Kidney tubule cell (primary cell): ENCODE results near the gene SPEM2.
A peak's percentile ranks its signal among the peaks of the same experiment; 100 is the strongest.

ENCODE experiments used
- DNase-seq: peaks from one replicate; pipeline ENCODE4 v3.0.0-alpha.2; 2018; ENCODE audit warnings: low spot score

Gene SPEM2

GRCh38 chr17:7425316-7425715 lies at the start of gene SPEM2:
SPEM2 (plus strand) TSS chr17:7425616; CDS start chr17:7425689, 73 bp downstream.
- no peak for DNase-seq

GRCh38 chr17:7379134-7379533 lies 46.3 kb upstream of the SPEM2 start:
- DNase-seq = no peak

- peak; percentile 29 for DNase-seq
These were observed 45.1 kb upstream of the SPEM2 start for GRCh38 chr17:7380321-7380720.

GRCh38 chr17:7380855-7381683 lies 44.3 kb upstream of the SPEM2 start, which contains the start of gene TNK1:
TNK1 (plus strand) TSS chr17:7381089; CDS start chr17:7382927, 1,838 bp downstream.
- DNase-seq = peak; percentile 72

GRCh38 chr17:7382901-7383300 lies 42.5 kb upstream of the SPEM2 start:
- no peak for DNase-seq

GRCh38 chr17:7383371-7383741 lies 42.1 kb upstream of the SPEM2 start:
- DNase-seq = no peak

GRCh38 chr17:7383742-7384488 lies 41.5 kb upstream of the SPEM2 start:
- DNase-seq = no peak

- no peak for DNase-seq
These were observed 40.8 kb upstream of the SPEM2 start for GRCh38 chr17:7384489-7385081.

- DNase-seq = no peak
These were observed 36.6 kb upstream of the SPEM2 start for GRCh38 chr17:7388856-7389255.

GRCh38 chr17:7389924-7390910 lies 35.2 kb upstream of the SPEM2 start:
- no peak for DNase-seq

GRCh38 chr17:7391307-7391706 lies 34.1 kb upstream of the SPEM2 start:
- DNase-seq = no peak

GRCh38 chr17:7392696-7393612 lies 32.5 kb upstream of the SPEM2 start:
- no peak for DNase-seq

- DNase-seq = peak; percentile 29
These were observed 31.6 kb upstream of the SPEM2 start for GRCh38 chr17:7393613-7394451.

GRCh38 chr17:7394452-7395191 lies 30.8 kb upstream of the SPEM2 start, which contains the start of gene PLSCR3:
PLSCR3 (minus strand) TSS chr17:7394525; CDS start chr17:7394110, 415 bp downstream.
- DNase-seq = peak; percentile 94

GRCh38 chr17:7396147-7396546 lies 29.3 kb upstream of the SPEM2 start:
- DNase-seq = no peak

GRCh38 chr17:7398612-7399011 lies 26.8 kb upstream of the SPEM2 start:
- no peak for DNase-seq

GRCh38 chr17:7403043-7403726 lies 22.2 kb upstream of the SPEM2 start:
- DNase-seq = peak; percentile 23

GRCh38 chr17:7403727-7403976 lies 21.8 kb upstream of the SPEM2 start:
- DNase-seq = no peak
